ENCODE measurements around the gene TOLLIP.
"Not testable (repeated sequence)": the region's sequence is repeated elsewhere in the genome, so short reads cannot be mapped to it uniquely, and the experiment has no call there.

The TOLLIP gene

GRCh38 chr11:1309498-1310317 is at the start of gene TOLLIP:
Gene TOLLIP (minus strand): TSS chr11:1309632. CDS start chr11:1309498, 134 bp downstream.
- DNase-seq = peak; percentile 98

- not testable (repeated sequence) for DNase-seq
Observed at GRCh38 chr11:1358931-1359330, 49.5 kb upstream of the TOLLIP start.

GRCh38 chr11:1358286-1358685 is 48.9 kb upstream of the TOLLIP start:
- DNase-seq = no peak

- no peak for DNase-seq
Observed at GRCh38 chr11:1356478-1356960, 47.1 kb upstream of the TOLLIP start.

GRCh38 chr11:1356007-1356435 is 46.6 kb upstream of the TOLLIP start:
- DNase-seq = no peak

GRCh38 chr11:1354125-1354938 is 44.9 kb upstream of the TOLLIP start:
- DNase-seq = no peak

- DNase-seq = no peak
Observed at GRCh38 chr11:1353383-1354124, 44.1 kb upstream of the TOLLIP start.

- DNase-seq = no peak
Observed at GRCh38 chr11:1352696-1353382, 43.4 kb upstream of the TOLLIP start.

- DNase-seq = no peak
Observed at GRCh38 chr11:1351278-1351937, 42.0 kb upstream of the TOLLIP start.

GRCh38 chr11:1350086-1350725 is 40.8 kb upstream of the TOLLIP start:
- DNase-seq = no peak

- no peak for DNase-seq
Observed at GRCh38 chr11:1349327-1350041, 40.1 kb upstream of the TOLLIP start.

- no peak for DNase-seq
Observed at GRCh38 chr11:1348796-1349326, 39.4 kb upstream of the TOLLIP start.

GRCh38 chr11:1348146-1348795 is 38.8 kb upstream of the TOLLIP start:
- no peak for DNase-seq

GRCh38 chr11:1347411-1347999 is 38.1 kb upstream of the TOLLIP start:
- not testable (repeated sequence) for DNase-seq

- DNase-seq = no peak
Observed at GRCh38 chr11:1346669-1347390, 37.4 kb upstream of the TOLLIP start.

GRCh38 chr11:1345737-1346513 is 36.5 kb upstream of the TOLLIP start:
- DNase-seq = no peak

GRCh38 chr11:1344056-1344635 is 34.7 kb upstream of the TOLLIP start:
- no peak for DNase-seq

All from activated CD4-positive, alpha-beta T cell treated with anti-CD3 and anti-CD28 coated beads, Interleukin-2, amount 50 U/mL, for 1 hour (primary cell).